Ishikawa (cell line): ENCODE data around the gene MYH8.

Experiments
- CEBPB ChIP-seq: IDR thresholded peaks from 2 replicates; pipeline ENCODE4 v1.6.1; 2012
- CREB1 ChIP-seq: IDR thresholded peaks from 2 replicates; pipeline ENCODE4 v1.6.1; 2012; ENCODE audit warnings: low read depth
- EGR1 ChIP-seq: IDR thresholded peaks from 2 replicates; pipeline ENCODE4 v1.6.1; 2012
- EP300 ChIP-seq: IDR thresholded peaks from 2 replicates; pipeline ENCODE4 v1.6.1; 2012; ENCODE audit warnings: borderline replicate concordance
- FOXM1 ChIP-seq: IDR thresholded peaks from 2 replicates; pipeline ENCODE4 v1.6.1; 2012; ENCODE audit warnings: low read depth, borderline replicate concordance
- MAX ChIP-seq: IDR thresholded peaks from 2 replicates; pipeline ENCODE4 v1.6.1; 2012
- NFIC ChIP-seq: IDR thresholded peaks from 2 replicates; pipeline ENCODE4 v1.6.1; 2012
- RAD21 ChIP-seq: IDR thresholded peaks from 2 replicates; pipeline ENCODE4 v1.6.1; 2012; ENCODE audit warnings: low read depth
- REST ChIP-seq: IDR thresholded peaks from 2 replicates; pipeline ENCODE4 v1.6.1; 2012; ENCODE audit warnings: low read depth, mild to moderate bottlenecking
- TAF1 ChIP-seq: IDR thresholded peaks from 2 replicates; pipeline ENCODE4 v1.6.1; 2012; ENCODE audit warnings: low read depth, mild to moderate bottlenecking
- TCF12 ChIP-seq: IDR thresholded peaks from 2 replicates; pipeline ENCODE4 v1.6.1; 2012; ENCODE audit warnings: low read depth
- TEAD4 ChIP-seq: IDR thresholded peaks from 2 replicates; pipeline ENCODE4 v1.6.1; 2012
- YY1 ChIP-seq: IDR thresholded peaks from 2 replicates; pipeline ENCODE4 v1.6.1; 2012; ENCODE audit warnings: low read depth
- ZBTB7A ChIP-seq: IDR thresholded peaks from 2 replicates; pipeline ENCODE4 v1.6.1; 2012; ENCODE audit warnings: low read depth
- TF ChIP-seq, protein P1 (sequence below): IDR thresholded peaks from 2 replicates; pipeline ENCODE4 v1.6.1; 2012

The MYH8 gene

GRCh38 chr17:10435096-10435495 lies 13.3 kb upstream of the MYH8 start:
- TF ChIP-seq TAF1 (no peak), FOXM1 (no peak), REST (no peak), ZBTB7A (no peak), EGR1 (no peak), TEAD4 (no peak), NFIC (no peak), YY1 (no peak), TCF12 (no peak), CREB1 (no peak), RAD21 (no peak), MAX (no peak), CEBPB (no peak), EP300 (no peak)
- TF ChIP-seq, protein P1, sequence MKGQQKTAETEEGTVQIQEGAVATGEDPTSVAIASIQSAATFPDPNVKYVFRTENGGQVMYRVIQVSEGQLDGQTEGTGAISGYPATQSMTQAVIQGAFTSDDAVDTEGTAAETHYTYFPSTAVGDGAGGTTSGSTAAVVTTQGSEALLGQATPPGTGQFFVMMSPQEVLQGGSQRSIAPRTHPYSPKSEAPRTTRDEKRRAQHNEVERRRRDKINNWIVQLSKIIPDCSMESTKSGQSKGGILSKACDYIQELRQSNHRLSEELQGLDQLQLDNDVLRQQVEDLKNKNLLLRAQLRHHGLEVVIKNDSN = no peak

DNA sequence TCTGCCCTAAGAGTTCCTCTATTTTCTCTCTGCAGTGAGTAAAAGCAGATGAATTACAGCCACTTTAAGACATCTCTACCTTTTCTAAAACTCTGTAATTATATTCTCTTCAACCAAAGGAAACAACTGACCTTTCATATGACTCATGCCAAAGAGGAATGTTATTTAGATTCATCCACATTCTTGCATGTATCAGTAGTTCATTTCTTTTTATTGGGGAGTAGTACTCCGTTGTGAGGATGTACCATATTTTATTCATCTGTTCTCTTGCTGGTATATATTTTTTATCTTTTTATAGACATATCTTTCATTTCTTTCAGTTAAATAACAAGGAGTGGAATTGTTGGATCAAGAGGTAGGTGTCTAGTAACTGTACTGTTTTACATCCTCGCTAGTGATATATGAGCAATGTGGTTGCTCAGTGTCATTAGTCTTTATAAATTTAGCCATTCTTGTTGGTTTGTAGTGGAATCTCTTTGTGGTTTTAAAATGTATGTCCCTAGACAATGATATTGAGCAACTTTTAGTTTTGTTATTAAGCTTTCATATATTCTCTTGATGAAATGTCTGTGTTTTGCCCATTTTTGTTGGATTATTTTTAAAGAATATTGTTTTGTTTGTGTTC lies 7.8 kb upstream of the MYH8 start:
- no peak for TF ChIP-seq EGR1
- no peak for TF ChIP-seq FOXM1
- TF ChIP-seq REST = no peak
- TF ChIP-seq RAD21 = no peak

DNA sequence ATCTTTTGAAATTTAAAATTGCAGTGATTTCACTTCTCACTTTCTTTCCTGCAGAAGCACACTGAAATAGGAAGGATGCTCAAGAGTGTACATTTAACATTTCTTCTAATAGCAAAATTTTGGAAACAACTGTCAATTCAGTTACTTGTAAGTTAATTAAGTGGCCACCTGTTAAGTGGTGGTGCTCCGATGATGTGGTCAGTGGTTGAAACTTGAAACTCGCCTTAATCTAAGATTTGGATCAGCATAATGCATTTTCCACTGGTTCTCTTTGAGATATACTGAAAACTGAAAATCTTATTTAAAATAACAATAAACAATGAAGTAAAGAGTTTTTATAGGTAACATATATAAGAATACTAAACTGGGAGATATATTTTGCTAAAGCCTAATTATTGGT lies 7.0 kb upstream of the MYH8 start:
- no peak for TF ChIP-seq NFIC
- no peak for TF ChIP-seq ZBTB7A
- no peak for TF ChIP-seq FOXM1
- TF ChIP-seq TAF1 = no peak
- no peak for TF ChIP-seq TCF12
- no peak for TF ChIP-seq TEAD4
- TF ChIP-seq RAD21 = no peak
- TF ChIP-seq EGR1 = no peak
- TF ChIP-seq CREB1 = no peak
- TF ChIP-seq, protein P1 = no peak
- TF ChIP-seq YY1 = no peak
- no peak for TF ChIP-seq MAX

- no peak for TF ChIP-seq EGR1
- no peak for TF ChIP-seq YY1
- TF ChIP-seq CREB1 = no peak
- TF ChIP-seq TCF12 = no peak
- TF ChIP-seq, protein P1 = no peak
- no peak for TF ChIP-seq REST
- TF ChIP-seq ZBTB7A = no peak
- TF ChIP-seq TAF1 = no peak
- no peak for TF ChIP-seq TEAD4
- TF ChIP-seq FOXM1 = no peak
- TF ChIP-seq RAD21 = no peak
- TF ChIP-seq CEBPB = no peak
- no peak for TF ChIP-seq EP300
- no peak for TF ChIP-seq MAX
- TF ChIP-seq NFIC = no peak
Observed at GRCh38 chr17:10421211-10421610, 539 bp downstream of the MYH8 start.
